GM19452 (cell line): ENCODE measurements around the gene TK1.

Experiments
- ATAC-seq: cut with Tn5 transposase; IDR thresholded peaks from one replicate; pipeline ENCODE4 v1.9.1; 2021; ENCODE audit not compliant: unreplicated experiment

Gene TK1

GRCh38 chr17:78135858-78136500 lies 50.9 kb downstream of the TK1 start:
- ATAC-seq, result no peak

- no peak for ATAC-seq
Observed at GRCh38 chr17:78134899-78135385, 51.9 kb downstream of the TK1 start.

- no peak for ATAC-seq
Observed at GRCh38 chr17:78133971-78134898, 52.6 kb downstream of the TK1 start.

GRCh38 chr17:78133179-78133951 lies 53.5 kb downstream of the TK1 start:
- no peak for ATAC-seq

GRCh38 chr17:78132767-78133178 lies 54.1 kb downstream of the TK1 start:
- ATAC-seq, result no peak

- no peak for ATAC-seq
Observed at GRCh38 chr17:78132084-78132676, 54.7 kb downstream of the TK1 start.

GRCh38 chr17:78131172-78132083 lies 55.4 kb downstream of the TK1 start:
- ATAC-seq, result no peak

GRCh38 chr17:78130437-78131101 lies 56.3 kb downstream of the TK1 start, which contains the start of gene TMC8:
Gene TMC8, plus strand, starts transcription at chr17:78130771. Its CDS starts 818 bp downstream, at chr17:78131589.
- no peak for ATAC-seq

- no peak for ATAC-seq
Observed at GRCh38 chr17:78130090-78130436, 56.8 kb downstream of the TK1 start.

GRCh38 chr17:78129351-78130089 lies 57.3 kb downstream of the TK1 start:
- ATAC-seq, result no peak

GRCh38 chr17:78128551-78129350 lies 58.1 kb downstream of the TK1 start, which contains the start of gene TMC6:
Gene TMC6, minus strand, starts transcription at chr17:78128755. Its CDS starts 1,923 bp downstream, at chr17:78126832.
- peak; percentile 23 for ATAC-seq

GRCh38 chr17:78127888-78128550 lies 58.8 kb downstream of the TK1 start:
- ATAC-seq, result no peak

- ATAC-seq, result no peak
Observed at GRCh38 chr17:78127239-78127887, 59.5 kb downstream of the TK1 start.

- no peak for ATAC-seq
Observed at GRCh38 chr17:78126895-78127238, 60.0 kb downstream of the TK1 start.

GRCh38 chr17:78125976-78126894 lies 60.6 kb downstream of the TK1 start:
- no peak for ATAC-seq
